ENCODE data around the gene PTS. TPM values are rescaled to one million over a fixed set of nuclear protein-coding genes. Genes with fewer than 3 reads are reported as not detected.
"Not testable (repeated sequence)": the region's sequence is repeated elsewhere in the genome, so short reads cannot be mapped to it uniquely, and the experiment has no call there.

Gene PTS
- 34.6 TPM for total RNA-seq
- long read RNA-seq, partial matches to known transcripts: 0 of 12 reads
- long read RNA-seq, other reads (novel, unspliced or antisense): 6 of 12 reads

DNA sequence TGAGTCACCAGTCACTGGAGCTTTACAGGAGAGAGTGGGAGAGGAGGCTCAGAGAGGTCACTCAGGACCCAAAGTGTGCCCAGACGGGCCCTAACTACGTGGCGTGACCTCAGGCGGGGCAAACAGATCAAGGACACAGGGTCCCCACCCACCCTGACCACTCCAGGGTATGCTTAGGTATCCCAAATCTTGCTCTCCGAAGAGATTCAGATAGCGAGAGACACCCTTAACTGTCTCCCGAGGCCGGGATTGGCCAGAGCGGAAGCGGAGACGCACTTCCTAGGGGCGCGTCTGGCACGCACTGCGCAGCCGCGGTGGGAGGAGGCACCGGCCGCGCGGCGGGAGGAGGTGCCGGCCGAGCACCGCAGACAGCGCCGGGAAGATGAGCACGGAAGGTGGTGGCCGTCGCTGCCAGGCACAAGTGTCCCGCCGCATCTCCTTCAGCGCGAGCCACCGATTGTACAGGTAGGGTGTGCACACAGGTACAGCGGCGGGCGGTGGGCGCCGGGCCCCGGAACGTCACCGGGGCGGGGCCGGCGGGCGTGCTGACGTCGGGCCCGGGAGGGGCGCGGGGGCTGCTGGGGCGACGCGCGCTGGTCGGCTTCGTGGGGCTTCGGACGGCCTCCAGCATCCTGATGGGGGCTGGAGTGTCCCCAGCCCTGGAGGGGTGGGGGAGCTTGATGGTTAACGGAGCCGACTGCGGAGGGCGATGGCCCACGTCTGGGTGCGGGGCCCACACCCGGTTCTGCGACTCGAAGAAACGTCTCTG, at the start of gene PTS:
PTS (plus strand) TSS at position 367 of the 769 bp plus-strand sequence; CDS start at position 383, 16 bp downstream.
- peak; percentile 94 for DNase-seq (ENCODE audit: low spot score)

DNA sequence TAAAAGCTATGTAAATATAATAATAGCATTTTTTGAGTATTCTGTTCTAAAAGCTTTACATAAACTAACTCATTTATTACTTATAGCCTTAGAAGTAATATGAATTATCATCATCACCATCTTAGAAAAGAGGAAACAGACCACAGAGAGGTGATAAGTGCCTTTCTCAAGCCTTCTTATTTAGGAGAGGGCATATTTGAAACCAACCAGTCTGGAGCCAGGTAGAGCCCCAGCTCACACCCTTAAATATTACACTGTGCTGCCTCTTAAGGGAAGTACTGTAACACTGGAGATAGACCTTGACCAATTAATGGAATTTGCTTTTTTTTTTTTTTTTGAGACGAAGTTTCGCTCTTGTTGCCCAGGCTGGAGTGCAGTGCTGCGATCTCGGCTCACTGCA, 48.6 kb upstream of the PTS start:
- no peak for DNase-seq (ENCODE audit: low spot score)

DNA sequence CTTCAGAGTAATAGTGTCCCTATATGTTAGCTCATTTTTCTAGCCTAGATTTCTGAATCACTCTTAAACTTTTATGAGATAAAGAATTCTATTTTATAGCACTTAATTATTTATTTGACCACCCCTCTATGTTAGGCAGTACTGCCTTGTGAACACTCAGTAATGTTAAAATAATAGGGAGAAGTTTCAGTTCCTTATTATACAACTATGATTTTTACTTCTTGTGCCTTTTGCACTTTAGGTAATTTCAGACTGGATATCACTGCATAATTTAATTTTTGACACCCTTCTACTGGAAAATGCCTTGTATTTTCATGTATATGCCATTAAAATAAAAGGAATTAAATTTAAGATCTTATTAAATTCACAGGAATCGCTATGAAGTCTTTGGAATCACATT, 47.8 kb upstream of the PTS start:
- DNase-seq (ENCODE audit: low spot score): no peak

DNA sequence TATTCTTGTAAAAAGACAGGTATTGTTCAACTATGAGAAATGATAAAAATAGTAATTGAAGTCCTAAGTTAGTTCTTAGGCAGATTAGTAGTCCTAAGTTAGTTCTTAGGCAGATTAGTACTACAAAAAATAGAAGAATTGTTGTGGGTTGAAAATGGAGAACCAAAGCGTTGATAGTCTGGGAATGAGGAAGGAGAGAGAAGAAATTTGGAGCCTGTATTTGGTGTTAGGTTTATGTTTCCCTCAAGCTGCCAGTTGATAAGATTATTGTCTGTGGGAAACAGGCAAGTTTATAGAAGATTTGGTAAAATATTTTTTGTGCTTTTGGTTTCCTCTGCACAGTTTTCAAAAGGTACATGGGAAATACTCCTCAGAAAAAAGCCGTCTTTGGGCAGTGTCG, 47.3 kb upstream of the PTS start:
- DNase-seq (ENCODE audit: low spot score): no peak

DNA sequence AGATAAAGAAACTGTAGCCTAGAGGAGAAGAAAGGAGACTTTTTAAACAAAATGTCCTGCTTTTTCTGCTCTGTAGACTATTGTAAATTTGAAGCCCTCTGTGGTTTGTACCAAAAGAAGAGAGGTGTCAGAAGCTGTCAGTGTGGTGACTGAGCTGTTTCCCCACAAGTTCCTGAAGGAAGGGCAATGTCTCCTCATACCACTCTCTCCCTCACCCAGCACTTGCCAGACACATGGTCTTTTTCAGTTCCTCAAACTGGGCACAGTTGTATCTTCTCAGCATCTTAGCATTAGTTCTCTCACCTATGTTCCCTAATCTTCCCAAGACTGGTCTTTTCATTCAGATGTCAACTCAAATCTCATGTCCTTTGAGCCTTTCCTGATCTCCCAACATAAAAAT, 46.6 kb upstream of the PTS start:
- no peak for DNase-seq (ENCODE audit: low spot score)

- DNase-seq (ENCODE audit: low spot score): no peak
Measured at GRCh38 chr11:112182867-112183266, 43.4 kb upstream of the PTS start.

DNA sequence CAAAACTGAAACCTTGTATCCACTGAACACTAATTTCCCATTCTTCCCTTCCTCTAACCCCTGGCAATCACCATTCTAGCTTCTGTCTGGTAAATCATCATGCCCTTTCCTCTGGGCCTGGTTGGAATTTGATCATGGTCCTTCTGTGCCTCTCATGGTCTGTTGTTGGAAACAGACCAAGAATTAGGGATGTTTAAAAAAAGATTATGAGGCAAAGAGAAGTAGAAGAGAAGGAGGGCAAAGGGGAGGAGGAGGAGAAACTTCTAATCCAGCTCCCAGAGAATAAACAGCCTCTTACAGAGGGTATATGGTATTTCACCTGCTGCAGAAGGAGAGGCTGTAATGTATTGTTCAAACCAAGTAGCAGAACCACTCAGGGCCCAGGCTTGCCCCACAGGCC, 40.3 kb upstream of the PTS start:
- no peak for DNase-seq (ENCODE audit: low spot score)

- no peak for DNase-seq (ENCODE audit: low spot score)
Measured at GRCh38 chr11:112186304-112186703, 39.9 kb upstream of the PTS start.

GRCh38 chr11:112195113-112195512, 31.1 kb upstream of the PTS start:
- DNase-seq (ENCODE audit: low spot score): not testable (repeated sequence)

DNA sequence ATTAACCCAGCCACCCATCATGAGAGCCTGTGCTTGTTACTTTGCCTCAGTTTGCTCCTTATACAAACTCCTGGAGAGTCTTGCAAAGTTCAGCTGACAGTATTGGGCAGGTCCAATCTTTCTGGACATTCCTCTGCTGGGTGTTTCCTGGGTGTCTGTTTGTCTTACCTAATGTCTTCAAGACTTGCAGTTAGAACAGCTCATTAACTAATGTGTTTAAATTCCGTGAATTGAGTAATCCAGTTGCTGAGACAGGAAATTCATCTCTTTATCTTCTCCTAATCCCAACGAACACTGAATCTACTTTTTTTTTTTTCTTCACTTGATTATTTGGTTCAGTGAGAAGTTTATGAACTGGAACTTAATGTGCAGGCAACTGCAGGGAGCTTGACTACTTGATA, 30.3 kb upstream of the PTS start:
- DNase-seq (ENCODE audit: low spot score): no peak

DNA sequence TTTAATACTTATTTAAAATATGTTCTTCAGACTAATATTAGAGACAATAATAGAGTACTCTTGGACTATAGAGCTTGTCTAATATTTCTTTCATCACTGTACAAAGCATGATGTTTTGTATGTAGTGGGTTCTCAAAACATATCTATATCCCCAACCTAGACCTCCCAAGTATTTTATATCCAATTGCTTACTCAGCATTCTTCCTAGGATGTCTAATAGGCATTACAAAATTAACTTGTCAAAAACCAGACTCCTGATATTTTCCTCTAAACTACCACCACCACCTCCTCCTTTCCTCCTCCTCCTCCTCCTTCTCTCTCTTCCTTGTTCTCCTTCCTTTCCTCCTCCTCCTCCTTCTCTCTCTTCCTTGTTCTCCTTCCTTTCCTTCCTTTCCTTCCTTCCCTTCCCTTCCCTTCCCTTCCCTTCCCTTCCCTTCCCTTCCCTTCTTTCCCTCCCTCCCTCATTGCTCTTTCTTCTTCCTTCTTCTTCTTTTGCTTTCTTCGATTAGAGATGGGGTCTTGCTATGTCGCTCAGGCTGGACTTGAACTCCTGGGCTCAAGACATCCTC, 29.6 kb upstream of the PTS start:
- no peak for DNase-seq (ENCODE audit: low spot score)

- not testable (repeated sequence) for DNase-seq (ENCODE audit: low spot score)
Measured at GRCh38 chr11:112199101-112199500, 27.1 kb upstream of the PTS start.

GRCh38 chr11:112200252-112200651, 26.0 kb upstream of the PTS start:
- no peak for DNase-seq (ENCODE audit: low spot score)

DNA sequence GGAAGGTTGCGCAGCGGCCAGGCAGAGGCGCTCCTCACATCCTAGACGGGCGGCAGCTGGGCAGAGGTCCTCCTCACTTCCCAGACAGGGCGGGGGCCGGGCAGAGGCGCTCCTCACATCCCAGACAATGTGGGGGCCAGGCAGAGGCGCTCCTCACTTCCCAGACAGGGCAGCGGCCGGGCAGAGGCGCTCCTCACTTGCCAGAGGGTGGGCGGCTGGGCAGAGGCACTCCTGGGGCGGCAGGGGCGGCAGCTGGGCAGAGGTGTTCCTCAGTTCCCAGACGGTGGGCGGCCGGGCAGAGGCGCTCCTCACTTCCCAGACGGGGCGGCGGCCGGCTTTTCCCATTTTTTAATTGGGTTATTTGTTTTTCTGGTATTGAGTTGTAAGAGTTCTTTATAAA, 20.2 kb upstream of the PTS start:
- no peak for DNase-seq (ENCODE audit: low spot score)

GRCh38 chr11:112210890-112211289, 15.3 kb upstream of the PTS start:
- no peak for DNase-seq (ENCODE audit: low spot score)

- DNase-seq (ENCODE audit: low spot score): no peak
Measured at GRCh38 chr11:112211536-112211935, 14.7 kb upstream of the PTS start.

- no peak for DNase-seq (ENCODE audit: low spot score)
Measured at GRCh38 chr11:112212290-112212689, 13.9 kb upstream of the PTS start.

GRCh38 chr11:112212710-112213109, 13.5 kb upstream of the PTS start:
- no peak for DNase-seq (ENCODE audit: low spot score)

DNA sequence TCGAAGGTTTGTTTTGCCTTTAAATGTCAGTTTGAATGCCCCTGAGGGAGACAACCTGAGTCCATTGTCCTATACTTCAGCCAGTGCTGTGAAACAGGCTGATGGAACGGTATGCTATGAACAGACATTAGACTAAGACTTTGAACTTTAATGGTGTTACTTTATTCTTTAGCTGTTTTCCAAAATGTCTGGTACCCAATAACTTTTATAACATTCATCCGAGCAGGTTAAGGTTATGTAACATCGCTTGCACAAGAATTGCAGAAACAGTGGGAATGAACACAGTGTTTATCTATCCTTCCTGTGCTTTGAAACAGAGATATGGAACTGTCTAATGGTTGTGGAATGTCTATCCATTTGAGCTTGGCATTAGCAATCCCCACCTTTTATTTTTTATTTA, 12.5 kb upstream of the PTS start:
- no peak for DNase-seq (ENCODE audit: low spot score)

GRCh38 chr11:112215621-112216020, 10.6 kb upstream of the PTS start:
- no peak for DNase-seq (ENCODE audit: low spot score)

DNA sequence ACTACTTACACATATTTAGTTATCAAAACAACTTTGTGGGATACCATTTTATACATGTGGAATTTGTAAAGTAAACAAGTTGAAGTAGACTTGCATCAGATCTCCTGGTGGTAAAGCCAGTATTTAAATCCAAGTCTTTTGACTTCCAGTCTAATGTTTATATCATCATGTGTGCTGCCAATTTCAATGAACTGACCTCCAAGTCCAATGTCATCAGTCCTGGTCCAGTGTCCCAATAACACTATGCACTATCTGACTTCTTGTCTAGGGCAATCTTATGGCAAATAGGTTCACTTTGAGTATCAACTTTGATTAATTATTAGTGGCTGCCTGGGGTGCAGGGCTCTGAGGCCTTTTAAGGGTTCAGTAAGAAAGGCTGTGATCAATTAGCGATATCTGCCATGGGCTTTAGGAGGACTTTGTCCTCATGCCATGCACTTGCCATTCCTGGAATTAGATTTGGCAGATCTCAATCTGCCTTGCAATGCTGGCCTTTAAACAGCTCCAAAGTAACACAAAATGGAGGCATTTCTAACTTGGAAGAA, 9.6 kb upstream of the PTS start:
- no peak for DNase-seq (ENCODE audit: low spot score)

- no peak for DNase-seq (ENCODE audit: low spot score)
Measured at GRCh38 chr11:112219476-112220232, 6.6 kb upstream of the PTS start.

All from mesenteric fat pad (tissue), 1 donor.